Panc1 (cell line): Measurements from ENCODE around the gene PSME3IP1.

Experiments
- POLR2AphosphoS5 ChIP-seq: IDR thresholded peaks from 2 replicates; pipeline ENCODE4 v1.6.1; 2012; ENCODE audit warnings: mild to moderate bottlenecking, low read depth, low read length, moderate library complexity
- TF ChIP-seq, protein P1 (sequence below): fragments of 450-650 bp; IDR thresholded peaks from 2 replicates; pipeline ENCODE4 v1.5.1; 2017; ENCODE audit warnings: mild to moderate bottlenecking
- TF ChIP-seq, protein P2 (sequence below), 2 experiments: IDR thresholded peaks; 2 replicates each; pipeline ENCODE4 v1.6.1; 2011 to 2012; ENCODE audit warnings: low read depth in 2 of 2, control low read depth in 1 of 2, low read length in 1 of 2, mild to moderate bottlenecking in 1 of 2, moderate library complexity in 1 of 2; ENCODE audit not compliant: insufficient read depth in 1 of 2

DNA sequence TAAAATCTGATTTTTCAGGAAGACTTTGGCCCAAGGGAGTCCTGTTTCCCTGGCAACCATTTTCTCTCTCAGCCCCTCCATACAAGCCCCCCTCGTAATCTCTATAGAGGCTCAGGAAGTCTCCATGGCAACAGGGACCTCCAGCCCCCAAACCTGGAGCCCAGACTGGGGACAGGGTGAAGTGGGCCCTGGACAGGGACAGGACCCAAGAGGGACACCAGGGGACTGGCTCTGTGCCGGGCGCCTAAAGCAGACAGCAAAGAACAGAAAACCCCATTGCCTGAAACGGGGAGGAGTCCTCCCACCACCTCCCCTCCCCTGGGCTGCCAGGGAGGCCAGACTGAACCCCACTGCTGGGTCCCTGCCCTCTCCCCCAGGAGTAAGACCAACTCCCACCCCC is 52.8 kb downstream of the PSME3IP1 start:
- TF ChIP-seq, protein P1, sequence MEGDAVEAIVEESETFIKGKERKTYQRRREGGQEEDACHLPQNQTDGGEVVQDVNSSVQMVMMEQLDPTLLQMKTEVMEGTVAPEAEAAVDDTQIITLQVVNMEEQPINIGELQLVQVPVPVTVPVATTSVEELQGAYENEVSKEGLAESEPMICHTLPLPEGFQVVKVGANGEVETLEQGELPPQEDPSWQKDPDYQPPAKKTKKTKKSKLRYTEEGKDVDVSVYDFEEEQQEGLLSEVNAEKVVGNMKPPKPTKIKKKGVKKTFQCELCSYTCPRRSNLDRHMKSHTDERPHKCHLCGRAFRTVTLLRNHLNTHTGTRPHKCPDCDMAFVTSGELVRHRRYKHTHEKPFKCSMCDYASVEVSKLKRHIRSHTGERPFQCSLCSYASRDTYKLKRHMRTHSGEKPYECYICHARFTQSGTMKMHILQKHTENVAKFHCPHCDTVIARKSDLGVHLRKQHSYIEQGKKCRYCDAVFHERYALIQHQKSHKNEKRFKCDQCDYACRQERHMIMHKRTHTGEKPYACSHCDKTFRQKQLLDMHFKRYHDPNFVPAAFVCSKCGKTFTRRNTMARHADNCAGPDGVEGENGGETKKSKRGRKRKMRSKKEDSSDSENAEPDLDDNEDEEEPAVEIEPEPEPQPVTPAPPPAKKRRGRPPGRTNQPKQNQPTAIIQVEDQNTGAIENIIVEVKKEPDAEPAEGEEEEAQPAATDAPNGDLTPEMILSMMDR, result no peak
- TF ChIP-seq, protein P2, sequence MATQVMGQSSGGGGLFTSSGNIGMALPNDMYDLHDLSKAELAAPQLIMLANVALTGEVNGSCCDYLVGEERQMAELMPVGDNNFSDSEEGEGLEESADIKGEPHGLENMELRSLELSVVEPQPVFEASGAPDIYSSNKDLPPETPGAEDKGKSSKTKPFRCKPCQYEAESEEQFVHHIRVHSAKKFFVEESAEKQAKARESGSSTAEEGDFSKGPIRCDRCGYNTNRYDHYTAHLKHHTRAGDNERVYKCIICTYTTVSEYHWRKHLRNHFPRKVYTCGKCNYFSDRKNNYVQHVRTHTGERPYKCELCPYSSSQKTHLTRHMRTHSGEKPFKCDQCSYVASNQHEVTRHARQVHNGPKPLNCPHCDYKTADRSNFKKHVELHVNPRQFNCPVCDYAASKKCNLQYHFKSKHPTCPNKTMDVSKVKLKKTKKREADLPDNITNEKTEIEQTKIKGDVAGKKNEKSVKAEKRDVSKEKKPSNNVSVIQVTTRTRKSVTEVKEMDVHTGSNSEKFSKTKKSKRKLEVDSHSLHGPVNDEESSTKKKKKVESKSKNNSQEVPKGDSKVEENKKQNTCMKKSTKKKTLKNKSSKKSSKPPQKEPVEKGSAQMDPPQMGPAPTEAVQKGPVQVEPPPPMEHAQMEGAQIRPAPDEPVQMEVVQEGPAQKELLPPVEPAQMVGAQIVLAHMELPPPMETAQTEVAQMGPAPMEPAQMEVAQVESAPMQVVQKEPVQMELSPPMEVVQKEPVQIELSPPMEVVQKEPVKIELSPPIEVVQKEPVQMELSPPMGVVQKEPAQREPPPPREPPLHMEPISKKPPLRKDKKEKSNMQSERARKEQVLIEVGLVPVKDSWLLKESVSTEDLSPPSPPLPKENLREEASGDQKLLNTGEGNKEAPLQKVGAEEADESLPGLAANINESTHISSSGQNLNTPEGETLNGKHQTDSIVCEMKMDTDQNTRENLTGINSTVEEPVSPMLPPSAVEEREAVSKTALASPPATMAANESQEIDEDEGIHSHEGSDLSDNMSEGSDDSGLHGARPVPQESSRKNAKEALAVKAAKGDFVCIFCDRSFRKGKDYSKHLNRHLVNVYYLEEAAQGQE (IDR thresholded peaks at IDR 0.05; ENCODE audit: insufficient read depth in 1 of 2, low read depth in 2 of 2, low read length in 1 of 2), result no peak
- no peak for TF ChIP-seq POLR2AphosphoS5
